Measurements from ENCODE around the gene FLT3.

Gene FLT3

GRCh38 chr13:27962128-27962841 lies 138.1 kb downstream of the FLT3 start:
- no peak for DNase-seq (ENCODE audit: low spot score)

- no peak for DNase-seq (ENCODE audit: low spot score)
Observed at GRCh38 chr13:27961227-27962085, 138.9 kb downstream of the FLT3 start.

DNA sequence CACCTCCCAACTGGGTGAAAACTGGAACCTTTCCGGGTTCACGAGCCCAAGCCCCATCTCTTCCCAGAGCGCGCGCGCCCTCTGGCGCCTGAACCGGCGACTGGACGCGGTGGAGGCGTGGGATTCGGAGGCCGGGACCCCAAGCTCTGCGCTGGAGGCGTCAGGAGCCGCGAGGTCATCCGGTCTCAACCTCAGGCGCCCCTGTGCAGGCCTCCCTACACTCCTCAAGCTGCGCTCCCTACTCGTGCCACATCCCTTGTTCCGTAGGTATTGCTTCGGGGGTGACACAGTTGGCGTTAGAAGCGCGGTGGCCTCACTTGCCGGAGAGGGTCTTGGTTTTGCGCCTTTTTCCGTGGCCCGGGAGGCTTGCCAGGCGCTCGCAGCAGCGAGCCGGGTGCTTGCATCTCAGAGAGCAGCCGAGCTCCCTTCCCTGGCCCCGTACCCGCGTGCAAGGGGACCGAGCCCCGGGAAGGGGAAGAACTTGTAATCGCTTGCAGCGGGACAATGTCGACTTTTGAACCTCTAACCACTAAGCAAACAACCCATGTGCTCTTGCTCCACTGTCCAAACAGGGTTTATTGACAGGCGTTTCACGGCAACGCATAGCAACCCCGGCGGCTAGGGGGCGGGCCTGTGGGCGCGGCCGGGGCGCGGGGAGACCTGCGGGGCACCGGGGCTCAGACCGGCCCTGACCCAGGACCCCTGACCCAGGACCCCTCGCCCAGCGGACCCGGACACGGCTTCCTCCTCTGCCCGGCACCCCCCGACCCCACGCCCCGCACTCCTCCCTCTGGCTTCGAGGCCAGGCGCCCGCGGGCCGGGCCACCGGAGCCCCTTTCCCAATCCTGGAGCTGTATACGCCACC lies 139.8 kb downstream of the FLT3 start:
- DNase-seq (ENCODE audit: low spot score) = no peak

DNA sequence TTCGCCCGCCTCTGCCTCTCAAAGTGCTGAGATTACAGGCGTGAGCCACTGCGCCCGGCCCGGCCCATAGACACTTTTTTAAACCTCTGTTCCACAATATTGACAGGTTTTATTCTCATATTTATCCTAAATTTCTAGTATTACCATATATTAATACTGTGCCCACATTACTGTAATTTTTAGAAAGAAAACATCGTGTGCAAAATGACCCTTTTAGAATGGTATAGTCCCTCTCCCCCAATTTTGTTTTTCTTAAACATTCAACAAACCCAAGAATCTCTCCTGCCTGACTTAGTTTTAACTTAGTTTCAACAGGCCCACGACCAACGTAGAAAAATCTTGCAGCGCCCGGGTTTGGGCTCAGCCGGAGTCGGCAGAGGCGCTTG lies 140.4 kb downstream of the FLT3 start:
- no peak for DNase-seq (ENCODE audit: low spot score)

- DNase-seq (ENCODE audit: low spot score) = no peak
Observed at GRCh38 chr13:27956576-27957300, 143.6 kb downstream of the FLT3 start.

DNA sequence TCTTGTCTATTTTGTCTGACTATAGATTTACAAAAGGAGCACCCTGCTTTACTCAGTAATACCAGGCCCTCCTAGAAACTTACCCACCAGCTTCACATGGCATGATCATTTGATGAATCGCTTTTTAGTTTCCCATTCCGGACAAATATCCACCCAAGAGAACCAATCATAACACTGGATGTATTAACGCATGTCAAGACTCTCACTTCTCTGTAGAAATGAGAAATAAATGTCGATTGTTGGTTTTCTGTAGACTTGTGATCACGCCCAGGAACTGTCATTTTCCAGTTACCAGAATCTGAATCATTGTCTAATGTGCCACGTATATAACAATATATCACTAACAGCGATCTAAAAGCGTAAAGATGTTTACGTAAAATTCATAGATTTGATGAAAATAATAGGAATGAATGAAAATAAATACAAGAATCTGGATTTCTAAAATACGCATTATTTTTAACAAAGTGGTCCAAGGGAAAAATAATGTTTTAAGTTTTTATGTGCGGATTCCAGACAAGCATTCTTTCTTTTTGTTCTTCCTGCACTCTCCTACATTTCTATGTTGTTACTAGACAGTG lies 145.3 kb downstream of the FLT3 start:
- no peak for DNase-seq (ENCODE audit: low spot score)

DNA sequence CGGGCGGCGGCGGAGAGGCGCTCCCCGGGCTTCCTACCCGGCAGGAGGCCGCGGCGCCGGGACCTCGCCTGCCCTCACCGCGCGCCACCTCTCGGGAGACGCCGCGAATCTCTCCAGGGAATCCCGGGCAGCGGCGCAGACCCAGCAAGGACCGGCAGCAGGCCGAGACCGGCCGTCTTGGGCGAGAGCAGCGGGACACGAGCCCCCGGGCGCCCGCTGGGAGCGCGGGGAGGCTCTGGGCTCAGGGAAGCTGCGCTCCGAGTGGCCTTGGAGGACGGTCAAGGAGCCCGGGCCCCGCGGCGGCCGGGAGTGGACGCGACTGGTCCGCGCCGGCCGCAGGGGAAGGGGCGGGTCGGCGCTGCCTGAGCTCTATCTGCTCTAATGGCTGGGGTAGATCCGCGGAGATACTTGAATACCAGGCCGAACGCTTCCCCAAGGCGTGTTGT lies 145.9 kb downstream of the FLT3 start:
- DNase-seq (ENCODE audit: low spot score) = no peak

- DNase-seq (ENCODE audit: low spot score) = peak; percentile 22
Observed at GRCh38 chr13:27953676-27954405, 146.5 kb downstream of the FLT3 start.

Small RNA genes lying within 50 kb of the gene (small RNA-seq; reads per million reads assigned to genes)
- 0.03 to 0.27 reads per million in 2 experiments for gene RN7SL272P
